ENCODE results near the gene TMEM119. TPM values are rescaled to one million over a fixed set of nuclear protein-coding genes. Genes with fewer than 3 reads are reported as not detected.

The TMEM119 gene
- total and polyA plus RNA-seq, 9 of the 15 experiments (the other 6 are each of a cell fraction or from before 2014, with no cell fraction given): 0.18 TPM; not detected in 8

GRCh38 chr12:108633534-108634248 is 35.8 kb upstream of the TMEM119 start, which contains the start of gene SELPLG (continued):
- no peak for TF ChIP-seq ZNF318 (IDR thresholded peaks at IDR 0.05; ENCODE audit: borderline replicate concordance in 1 of 2, low read depth in 1 of 2)
- no peak for TF ChIP-seq TGIF2 (CRISPR knock-in tag; IDR thresholded peaks at IDR 0.05)
- no peak for TF ChIP-seq ZNF561 (CRISPR knock-in tag; conservative IDR thresholded peaks at IDR 0.05)
- no peak for TF ChIP-seq RBM17 (IDR thresholded peaks at IDR 0.05; ENCODE audit: borderline replicate concordance, low read depth, low read length)
- no peak for TF ChIP-seq ZZZ3 (IDR thresholded peaks at IDR 0.05)
- TF ChIP-seq ZNF511 (CRISPR knock-in tag; IDR thresholded peaks at IDR 0.05): no peak
- no peak for TF ChIP-seq CLOCK (CRISPR knock-in tag; IDR thresholded peaks at IDR 0.05; ENCODE audit: borderline replicate concordance)
- TF ChIP-seq SAP30 (IDR thresholded peaks at IDR 0.05; ENCODE audit: borderline replicate concordance, insufficient read depth, low read depth, low read length, poor library complexity, severe bottlenecking): no peak
- TF ChIP-seq NR1H2 (CRISPR knock-in tag; IDR thresholded peaks at IDR 0.05): no peak
- TF ChIP-seq YBX1 (IDR thresholded peaks at IDR 0.05): no peak
- TF ChIP-seq ELK1 (CRISPR knock-in tag; IDR thresholded peaks at IDR 0.05): no peak
